Keratinocyte (primary cell): Measurements from ENCODE around the gene KAT8. TPM values are rescaled to one million over a fixed set of nuclear protein-coding genes. Genes with fewer than 3 reads are reported as not detected.

Source experiments
- DNase-seq: peaks from one replicate; pipeline ENCODE4 v3.0.0-alpha.2; 2011; ENCODE audit warnings: low read depth, missing footprints, low spot score
- FAIRE-seq: peaks from 2 replicates; lab custom pipeline; 2011; peaks lifted over from hg19 to GRCh38; lab: Jason Lieb, UNC
- H2AFZ ChIP-seq: 2 replicates; pipeline ENCODE4 v1.6.0; 2012; ENCODE audit warnings: low read length, control low read depth, inconsistent platforms; ENCODE audit not compliant: control insufficient read depth
- H3K27ac ChIP-seq: 2 replicates; pipeline ENCODE4 v1.5.1; 2011; ENCODE audit warnings: low read length; ENCODE audit not compliant: control insufficient read depth, insufficient read depth
- H3K27me3 ChIP-seq: 3 replicates; pipeline ENCODE4 v1.6.0; 2011; ENCODE audit warnings: low read length; ENCODE audit not compliant: control insufficient read depth, insufficient read depth; ENCODE audit errors: extremely low read depth
- H3K36me3 ChIP-seq, 2 experiments: 2 replicates in 1 of 2; 3 replicates in 1 of 2; pipeline ENCODE4 v1.5.1; 2011; ENCODE audit warnings: low read length in 2 of 2, mild to moderate bottlenecking in 1 of 2; ENCODE audit not compliant: control insufficient read depth in 2 of 2, insufficient read depth in 2 of 2; ENCODE audit errors: extremely low read depth in 1 of 2
- H3K4me1 ChIP-seq: 3 replicates; pipeline ENCODE4 v1.5.1; 2011; ENCODE audit warnings: low read length; ENCODE audit not compliant: control insufficient read depth, insufficient read depth; ENCODE audit errors: extremely low read depth
- H3K4me2 ChIP-seq: 3 replicates; pipeline ENCODE4 v1.6.0; 2011; ENCODE audit warnings: low read depth, low read length; ENCODE audit not compliant: control insufficient read depth, insufficient read depth; ENCODE audit errors: extremely low read depth
- H3K4me3 ChIP-seq, 3 experiments: fragments of 200-600 bp in 1 of 3; sonication (generic) in 1 of 3; 2 replicates in 2 of 3; 3 replicates in 1 of 3; pipeline ENCODE4 v1.5.1; 2011 to 2016; ENCODE audit warnings: low read length in 3 of 3, mild to moderate bottlenecking in 3 of 3, control low read depth in 2 of 3, inconsistent platforms in 1 of 3, low read depth in 1 of 3, mixed read lengths in 1 of 3, mixed run types in 1 of 3, moderate library complexity in 1 of 3; ENCODE audit not compliant: control insufficient read depth in 2 of 3, insufficient read depth in 2 of 3; ENCODE audit errors: extremely low read depth in 1 of 3
- H3K79me2 ChIP-seq: 2 replicates; pipeline ENCODE4 v1.6.0; 2012; ENCODE audit warnings: low read length; ENCODE audit not compliant: control insufficient read depth, insufficient read depth
- H3K9ac ChIP-seq: 3 replicates; pipeline ENCODE4 v1.6.0; 2011; ENCODE audit warnings: low read length; ENCODE audit not compliant: control insufficient read depth, insufficient read depth; ENCODE audit errors: extremely low read depth
- H3K9me1 ChIP-seq: 3 replicates; pipeline ENCODE4 v1.6.0; 2011; ENCODE audit warnings: low read length; ENCODE audit not compliant: control insufficient read depth, insufficient read depth; ENCODE audit errors: extremely low read depth
- H3K9me3 ChIP-seq: 2 replicates; pipeline ENCODE4 v1.5.1; 2012; ENCODE audit warnings: low read depth, low read length; ENCODE audit not compliant: control insufficient read depth
- H4K20me1 ChIP-seq: 3 replicates; pipeline ENCODE4 v1.6.0; 2011; ENCODE audit warnings: low read length; ENCODE audit not compliant: control insufficient read depth, insufficient read depth; ENCODE audit errors: extremely low read depth
- EZH2 ChIP-seq: IDR thresholded peaks from one replicate; pipeline ENCODE4 v1.6.1; 2012; ENCODE audit warnings: inconsistent platforms, mild to moderate bottlenecking, low read length, moderate library complexity
- dilution Hi-C: fragments of 300-500 bp; cut with MboI; formaldehyde crosslinking; loops from one replicate; pipeline ENCODE4 v1.7.0; 2020; ENCODE audit warnings: low sequenced_read_pairs; ENCODE audit not compliant: extremely low pct_ligation_motif_present
- polyA plus RNA-seq, 5 experiments: library from polyadenylated mRNA; depleted of rRNA in 3 of 5; stranded (reverse) in 3 of 5; stranded (forward) in 1 of 5; unstranded in 1 of 5; fragments of >200 nt; gene quantifications; 1 replicate in 1 of 5; 2 replicates in 3 of 5; 3 replicates in 1 of 5; pipeline versions ENCODE4 v1.2.1 to v1.2.3, GENCODE V29; 2011 to 2012; ENCODE audit warnings: missing spikeins in 2 of 5, low read depth in 1 of 5, low replicate concordance in 1 of 5
- TF ChIP-seq, protein P1 (sequence below), 3 experiments: IDR thresholded peaks in 1 of 3; conservative IDR thresholded peaks in 1 of 3; optimal IDR thresholded peaks in 1 of 3; 2 replicates in 2 of 3; 3 replicates in 1 of 3; pipeline versions ENCODE3 to v1.5.1; 2011; ENCODE audit warnings: low read length in 3 of 3, mild to moderate bottlenecking in 3 of 3, moderate library complexity in 2 of 3, control low read depth in 1 of 3, inconsistent platforms in 1 of 3; ENCODE audit not compliant: insufficient read depth in 2 of 3; ENCODE audit errors: extremely low read depth in 1 of 3

KAT8 gene
- polyA plus RNA-seq, 1 donor (not counting 4 experiments of a cell fraction or from before 2014, with no cell fraction given) = 26.4 TPM

DNA sequence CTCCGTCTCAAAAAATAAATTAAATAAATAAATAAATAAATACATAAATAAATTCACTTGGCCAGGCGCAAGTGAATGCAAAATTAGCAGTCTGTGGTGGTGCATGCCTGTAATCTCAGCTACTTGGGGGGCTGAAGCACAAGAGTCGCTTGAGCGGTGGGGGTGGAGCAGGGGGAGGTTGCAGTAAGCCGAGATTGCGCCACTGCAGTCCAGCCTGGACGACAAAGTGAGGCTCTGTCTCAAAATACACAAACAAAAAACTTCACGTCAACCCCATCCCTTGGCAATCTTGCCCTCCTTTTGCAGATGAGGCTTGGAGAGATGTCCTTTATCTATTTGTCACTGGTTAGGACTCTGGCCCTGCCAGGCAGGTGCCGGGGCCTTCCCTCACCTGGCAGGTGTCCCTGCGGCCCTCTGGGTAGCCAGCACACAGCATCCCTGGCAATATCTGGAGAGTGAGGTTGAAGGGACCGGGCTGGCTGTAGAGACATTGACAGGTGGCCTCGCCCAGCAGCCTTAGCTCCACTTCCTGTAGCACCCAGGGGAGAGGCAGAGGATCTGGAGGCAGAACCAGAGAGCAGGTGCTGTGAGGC is 28.0 kb downstream of the KAT8 start:
- Histone ChIP-seq H3K4me2 (no peak overlapping the region), H4K20me1 (no peaks in the 10 kb centered on the region), H3K9me3 (no peaks in the 10 kb centered on the region), H3K4me1 (peaks cover 21% of the 10 kb centered on the region), H3K79me2 (no peaks in the 10 kb centered on the region), H3K9me1 (no peaks in the 10 kb centered on the region), H2AFZ (no peak overlapping the region), H3K27ac (no peak overlapping the region), H3K36me3 (no peaks in the 10 kb centered on the region), H3K4me3 (no peak overlapping the region), H3K9ac (no peak overlapping the region), H3K27me3 (no peaks in the 10 kb centered on the region)
- dilution Hi-C loops = no loop called here
- DNase-seq (no peak), FAIRE-seq (no peak)
- TF ChIP-seq, protein P1, sequence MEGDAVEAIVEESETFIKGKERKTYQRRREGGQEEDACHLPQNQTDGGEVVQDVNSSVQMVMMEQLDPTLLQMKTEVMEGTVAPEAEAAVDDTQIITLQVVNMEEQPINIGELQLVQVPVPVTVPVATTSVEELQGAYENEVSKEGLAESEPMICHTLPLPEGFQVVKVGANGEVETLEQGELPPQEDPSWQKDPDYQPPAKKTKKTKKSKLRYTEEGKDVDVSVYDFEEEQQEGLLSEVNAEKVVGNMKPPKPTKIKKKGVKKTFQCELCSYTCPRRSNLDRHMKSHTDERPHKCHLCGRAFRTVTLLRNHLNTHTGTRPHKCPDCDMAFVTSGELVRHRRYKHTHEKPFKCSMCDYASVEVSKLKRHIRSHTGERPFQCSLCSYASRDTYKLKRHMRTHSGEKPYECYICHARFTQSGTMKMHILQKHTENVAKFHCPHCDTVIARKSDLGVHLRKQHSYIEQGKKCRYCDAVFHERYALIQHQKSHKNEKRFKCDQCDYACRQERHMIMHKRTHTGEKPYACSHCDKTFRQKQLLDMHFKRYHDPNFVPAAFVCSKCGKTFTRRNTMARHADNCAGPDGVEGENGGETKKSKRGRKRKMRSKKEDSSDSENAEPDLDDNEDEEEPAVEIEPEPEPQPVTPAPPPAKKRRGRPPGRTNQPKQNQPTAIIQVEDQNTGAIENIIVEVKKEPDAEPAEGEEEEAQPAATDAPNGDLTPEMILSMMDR (optimal IDR thresholded peaks at IDR 0.05 in 1 of 3, IDR thresholded peaks at IDR 0.05 in 1 of 3, conservative IDR thresholded peaks at IDR 0.05 in 1 of 3; ENCODE audit: extremely low read depth in 1 of 3, insufficient read depth in 2 of 3, low read length in 3 of 3) = no peak
- TF ChIP-seq EZH2 = no peak

DNA sequence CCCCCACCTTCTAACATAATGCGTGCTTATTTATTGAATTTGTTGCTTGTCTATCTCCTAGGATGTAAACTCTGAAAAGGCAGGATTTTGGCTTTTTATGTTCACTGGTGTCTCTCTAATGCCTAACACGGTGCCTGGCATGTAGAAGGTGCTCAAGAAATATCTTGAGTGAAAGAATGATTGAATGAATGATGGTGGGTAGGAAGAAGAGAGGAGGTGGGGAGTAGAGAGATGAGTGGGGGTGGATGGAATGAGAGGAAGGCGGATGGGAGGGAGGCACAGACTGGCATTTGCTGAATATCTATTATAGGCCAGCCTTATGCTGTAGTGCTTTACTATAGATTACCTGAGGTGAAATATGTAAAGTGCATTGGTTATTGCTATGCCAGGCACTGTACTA is 30.1 kb downstream of the KAT8 start:
- Histone ChIP-seq H3K36me3 (no peaks in the 10 kb centered on the region), H3K27ac (no peak overlapping the region), H3K4me3 (no peak overlapping the region), H4K20me1 (no peaks in the 10 kb centered on the region), H3K9me1 (no peaks in the 10 kb centered on the region), H3K4me2 (peak overlapping the region; percentile 61), H3K4me1 (peaks cover 7% of the 10 kb centered on the region), H2AFZ (no peak overlapping the region), H3K79me2 (no peaks in the 10 kb centered on the region), H3K9me3 (no peaks in the 10 kb centered on the region), H3K9ac (no peak overlapping the region), H3K27me3 (no peaks in the 10 kb centered on the region)
- TF ChIP-seq, protein P1 (optimal IDR thresholded peaks at IDR 0.05 in 1 of 3, IDR thresholded peaks at IDR 0.05 in 1 of 3, conservative IDR thresholded peaks at IDR 0.05 in 1 of 3; ENCODE audit: extremely low read depth in 1 of 3, insufficient read depth in 2 of 3, low read length in 3 of 3) = no peak
- TF ChIP-seq EZH2 = no peak
- DNase-seq (no peak), FAIRE-seq (no peak)
- dilution Hi-C loops = no loop called here
